Hepatocyte (in vitro differentiated cells): ENCODE results near the gene CAVIN3.

Source experiments
- CTCF ChIP-seq: fragments of 200-600 bp; sonication (generic); IDR thresholded peaks from 2 replicates; pipeline ENCODE4 v1.5.1; 2016; ENCODE audit warnings: antibody characterized with exemption, mild to moderate bottlenecking; ENCODE audit not compliant: poor library complexity
- EZH2 ChIP-seq: fragments of 200-600 bp; sonication (generic); IDR thresholded peaks from 2 replicates; pipeline ENCODE4 v1.6.1; 2016; ENCODE audit warnings: antibody characterized with exemption, mild to moderate bottlenecking, borderline replicate concordance
- EZH2phosphoT487 ChIP-seq: fragments of 200-600 bp; sonication (generic); IDR thresholded peaks from one replicate; pipeline ENCODE4 v1.6.1; 2018; ENCODE audit warnings: antibody characterized with exemption, mild to moderate bottlenecking, low read depth, moderate library complexity; ENCODE audit not compliant: unreplicated experiment, severe bottlenecking

- TF ChIP-seq CTCF: no peak
- TF ChIP-seq EZH2phosphoT487: no peak
- no peak for TF ChIP-seq EZH2
Measured at GRCh38 chr11:6357222-6357621, 36.9 kb upstream of the CAVIN3 start.
